Measurements from ENCODE around the gene PBX2. TPM values are rescaled to one million over a fixed set of nuclear protein-coding genes. Genes with fewer than 3 reads are reported as not detected.

Gene PBX2
- total RNA-seq, 4 donors from 2014 or later = 42.9 to 70.1 (median 61.0) TPM

DNA sequence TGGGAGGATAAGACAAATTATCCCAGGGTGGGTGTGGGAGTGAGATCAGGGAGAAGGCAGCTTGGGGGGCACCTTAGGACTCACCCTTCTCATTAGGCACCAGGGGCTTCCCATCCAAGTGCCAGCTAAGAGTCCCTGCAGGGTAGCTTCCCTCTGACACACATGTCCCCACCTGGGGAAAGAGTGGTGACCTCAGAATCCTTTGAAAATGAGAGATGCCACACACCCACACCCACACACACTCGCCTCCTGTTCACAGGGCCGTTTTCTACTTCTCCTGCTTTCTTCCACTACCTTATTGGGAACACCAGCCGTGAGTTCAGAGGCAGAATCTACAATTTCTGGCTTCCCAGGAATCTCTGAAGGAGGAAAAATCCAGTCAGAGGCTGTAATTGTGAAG is 7.0 kb downstream of the PBX2 start:
- peaks cover 0 to 85% (median 47%) of the 10 kb centered on the region in 3 donors for H3K4me1 ChIP-seq
- no peaks in the 10 kb centered on the region for H3K27me3 ChIP-seq
- H3K9me3 ChIP-seq = no peaks in the 10 kb centered on the region
- WGBS, 2 donors (ENCODE audit: low coverage in 1 of 2) = 80 to 89% methylated on average over 2 to 3 of the region's 3 CpGs
- peak overlapping the region in 3 of 4 donors; percentile 64 to 99 (median 97) for H3K27ac ChIP-seq
- TF ChIP-seq, protein P1, sequence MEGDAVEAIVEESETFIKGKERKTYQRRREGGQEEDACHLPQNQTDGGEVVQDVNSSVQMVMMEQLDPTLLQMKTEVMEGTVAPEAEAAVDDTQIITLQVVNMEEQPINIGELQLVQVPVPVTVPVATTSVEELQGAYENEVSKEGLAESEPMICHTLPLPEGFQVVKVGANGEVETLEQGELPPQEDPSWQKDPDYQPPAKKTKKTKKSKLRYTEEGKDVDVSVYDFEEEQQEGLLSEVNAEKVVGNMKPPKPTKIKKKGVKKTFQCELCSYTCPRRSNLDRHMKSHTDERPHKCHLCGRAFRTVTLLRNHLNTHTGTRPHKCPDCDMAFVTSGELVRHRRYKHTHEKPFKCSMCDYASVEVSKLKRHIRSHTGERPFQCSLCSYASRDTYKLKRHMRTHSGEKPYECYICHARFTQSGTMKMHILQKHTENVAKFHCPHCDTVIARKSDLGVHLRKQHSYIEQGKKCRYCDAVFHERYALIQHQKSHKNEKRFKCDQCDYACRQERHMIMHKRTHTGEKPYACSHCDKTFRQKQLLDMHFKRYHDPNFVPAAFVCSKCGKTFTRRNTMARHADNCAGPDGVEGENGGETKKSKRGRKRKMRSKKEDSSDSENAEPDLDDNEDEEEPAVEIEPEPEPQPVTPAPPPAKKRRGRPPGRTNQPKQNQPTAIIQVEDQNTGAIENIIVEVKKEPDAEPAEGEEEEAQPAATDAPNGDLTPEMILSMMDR (IDR thresholded peaks at IDR 0.05) = no peak
- no peak for TF ChIP-seq EP300 (IDR thresholded peaks at IDR 0.05)
- no peak for TF ChIP-seq POLR2AphosphoS5 (IDR thresholded peaks at IDR 0.05)
- no peak for TF ChIP-seq POLR2A (IDR thresholded peaks at IDR 0.05)
- no peak for ATAC-seq
- peaks cover 0 to 68% of the 10 kb centered on the region in 2 donors for H3K36me3 ChIP-seq
- no peak overlapping the region for H3K4me3 ChIP-seq

DNA sequence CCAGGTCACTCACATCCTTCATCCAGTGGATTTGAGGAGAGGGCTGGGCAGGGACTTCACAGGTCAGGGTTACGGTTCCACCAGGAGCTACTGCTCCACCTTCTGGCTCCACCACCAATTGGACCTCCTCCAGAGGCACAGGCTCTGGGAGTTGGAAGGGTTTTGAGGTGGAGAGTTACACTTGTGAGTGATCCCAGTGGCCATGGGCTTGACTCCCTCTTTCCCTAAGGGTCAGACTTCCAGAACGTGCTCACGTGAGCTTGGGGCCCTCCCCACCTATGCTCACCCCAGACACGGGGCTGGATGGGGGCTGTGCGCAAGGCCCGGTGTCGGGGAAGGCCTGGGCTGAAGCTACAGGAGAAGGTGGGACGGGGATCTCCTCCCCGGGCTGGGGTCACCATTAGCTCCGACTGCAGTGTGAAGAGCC is 7.4 kb downstream of the PBX2 start:
- peaks cover 0 to 64% of the 10 kb centered on the region in 2 donors for H3K36me3 ChIP-seq
- H3K27me3 ChIP-seq = no peaks in the 10 kb centered on the region
- no peak for ATAC-seq
- TF ChIP-seq EP300 (IDR thresholded peaks at IDR 0.05) = no peak
- TF ChIP-seq, protein P1 (IDR thresholded peaks at IDR 0.05) = no peak
- no peak for TF ChIP-seq POLR2AphosphoS5 (IDR thresholded peaks at IDR 0.05)
- no peak for TF ChIP-seq POLR2A (IDR thresholded peaks at IDR 0.05)
- H3K9me3 ChIP-seq = no peaks in the 10 kb centered on the region
- no peak overlapping the region for H3K4me3 ChIP-seq
- H3K27ac ChIP-seq = peak overlapping the region in 3 of 4 donors; percentile 64 to 99 (median 97)
- 69% methylated on average over 3 of the region's 10 CpGs; no CpG with 5 or more reads in 1 of the 2 donors for WGBS, 2 donors (ENCODE audit: low coverage in 1 of 2)
- H3K4me1 ChIP-seq = peaks cover 0 to 80% (median 43%) of the 10 kb centered on the region in 3 donors

DNA sequence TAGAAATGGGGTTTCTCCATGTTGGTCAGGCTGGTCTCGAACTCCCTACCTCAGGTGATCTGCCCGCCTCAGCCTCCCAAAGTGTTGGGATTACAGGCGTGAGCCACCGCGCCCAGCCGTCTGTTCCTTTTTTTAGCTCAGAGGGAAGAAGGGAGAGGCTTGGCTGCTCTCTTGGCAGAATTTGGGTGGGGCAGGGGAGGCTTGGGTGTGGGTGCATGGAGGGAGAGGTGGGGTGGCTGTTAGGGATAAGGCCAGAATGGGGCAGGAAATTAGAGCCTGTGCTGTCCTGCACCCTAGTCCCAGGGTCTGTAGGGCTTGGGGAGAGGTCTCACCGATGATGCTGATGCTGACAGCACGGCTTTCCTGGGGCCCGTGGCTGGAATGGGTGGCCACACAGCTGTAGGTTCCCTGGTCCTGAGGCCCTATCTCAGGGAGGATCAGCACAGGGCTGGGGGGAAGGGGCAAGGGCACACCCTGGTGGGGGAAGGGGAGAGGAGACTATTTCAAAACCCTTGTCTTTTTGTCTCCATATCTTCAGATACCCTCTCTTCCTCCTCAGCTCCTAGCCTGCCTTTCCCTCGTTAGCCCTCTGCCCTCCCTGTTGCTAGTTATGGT is 8.0 kb downstream of the PBX2 start:
- WGBS, 2 donors (ENCODE audit: low coverage in 1 of 2) = 79% methylated on average over 7 of the region's 10 CpGs; no CpG with 5 or more reads in 1 of the 2 donors
- H3K4me3 ChIP-seq = no peak overlapping the region
- peak overlapping the region in 3 of 4 donors; percentile 64 to 99 (median 97) for H3K27ac ChIP-seq
- no peak for ATAC-seq
- H3K9me3 ChIP-seq = no peaks in the 10 kb centered on the region
- no peaks in the 10 kb centered on the region for H3K27me3 ChIP-seq
- H3K36me3 ChIP-seq = peaks cover 0 to 58% of the 10 kb centered on the region in 2 donors
- peaks cover 0 to 78% (median 37%) of the 10 kb centered on the region in 3 donors for H3K4me1 ChIP-seq
- TF ChIP-seq POLR2A (IDR thresholded peaks at IDR 0.05) = no peak
- TF ChIP-seq POLR2AphosphoS5 (IDR thresholded peaks at IDR 0.05) = no peak
- TF ChIP-seq, protein P1 (IDR thresholded peaks at IDR 0.05) = no peak
- no peak for TF ChIP-seq EP300 (IDR thresholded peaks at IDR 0.05)

DNA sequence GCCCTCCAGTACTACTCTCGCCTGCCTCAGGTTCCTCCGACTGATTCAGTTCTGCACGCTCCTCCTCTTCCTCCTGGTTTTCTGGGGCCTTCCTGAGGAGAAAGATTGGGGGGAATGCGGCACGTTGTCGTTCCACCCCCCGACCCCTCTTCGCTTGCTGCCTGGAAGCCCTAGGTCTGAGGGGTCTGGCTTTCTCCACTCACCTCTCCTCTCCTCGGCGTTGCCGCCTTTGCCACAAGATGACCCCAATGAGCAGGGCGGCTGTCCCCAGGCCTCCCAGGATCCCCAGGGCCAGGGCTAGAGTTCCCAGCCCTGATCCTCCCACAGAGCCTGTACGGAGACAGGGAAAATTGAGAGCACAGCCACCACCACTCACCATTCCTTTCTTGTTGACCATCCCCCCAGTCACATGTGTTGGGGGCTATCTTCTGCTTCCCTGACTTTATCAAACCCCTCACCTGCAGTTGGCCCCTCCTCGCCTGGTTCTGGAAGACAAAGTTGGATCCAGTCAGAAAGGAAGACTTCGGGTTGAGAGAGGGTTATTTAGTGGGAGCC is 8.8 kb downstream of the PBX2 start:
- no peaks in the 10 kb centered on the region for H3K27me3 ChIP-seq
- TF ChIP-seq POLR2A (IDR thresholded peaks at IDR 0.05) (no peak), POLR2AphosphoS5 (IDR thresholded peaks at IDR 0.05) (no peak), EP300 (IDR thresholded peaks at IDR 0.05) (no peak)
- TF ChIP-seq, protein P1 (IDR thresholded peaks at IDR 0.05) = no peak
- H3K4me3 ChIP-seq = no peak overlapping the region
- no peak for ATAC-seq
- H3K4me1 ChIP-seq = peaks cover 0 to 78% (median 36%) of the 10 kb centered on the region in 3 donors
- H3K27ac ChIP-seq = peak overlapping the region in 2 of 4 donors; percentile 97 to 99
- H3K36me3 ChIP-seq = peaks cover 0 to 50% of the 10 kb centered on the region in 2 donors
- 85 to 87% methylated on average over 9 of the region's 15 CpGs for WGBS, 2 donors (ENCODE audit: low coverage in 1 of 2)
- H3K9me3 ChIP-seq = no peaks in the 10 kb centered on the region
